Body of pancreas (tissue), 4 donors: ENCODE results near the gene BCL2. TPM values are rescaled to one million over a fixed set of nuclear protein-coding genes. Genes with fewer than 3 reads are reported as not detected.

ENCODE experiments used
- ATAC-seq: fragments of 150-250 bp; one replicate; pipeline ENCODE4 v1.9.1; 2016
- DNase-seq, 4 donors: peaks; one replicate each; pipeline ENCODE4 v3.0.0-alpha.2; 2019
- H3K27ac ChIP-seq, 4 donors: fragments of 200-600 bp; sonication (generic); 1 replicate in 3 of 4; 2 replicates in 1 of 4; pipeline versions ENCODE4 v1.5.1 to v1.6.1; 2016 to 2019; ENCODE audit warnings: mild to moderate bottlenecking in 1 of 4, mixed read lengths in 1 of 4, moderate library complexity in 1 of 4
- H3K27me3 ChIP-seq, 2 donors: fragments of 200-600 bp; sonication (generic); one replicate each; pipeline ENCODE4 v1.6.0; 2016; ENCODE audit warnings: mild to moderate bottlenecking in 1 of 2
- H3K36me3 ChIP-seq, 2 donors: fragments of 200-600 bp; sonication (generic); replicated peaks in 1 of 2; 2 replicates each; pipeline ENCODE4 v1.5.1; 2016; ENCODE audit warnings: low read depth in 2 of 2; ENCODE audit not compliant: insufficient read depth in 1 of 2
- H3K4me1 ChIP-seq: fragments of 200-600 bp; sonication (generic); one replicate; pipeline ENCODE4 v1.6.0; 2016
- H3K4me3 ChIP-seq, 2 donors: fragments of 200-600 bp; sonication (generic); 1 replicate in 1 of 2; 2 replicates in 1 of 2; pipeline ENCODE4 v1.5.1; 2016 to 2019
- H3K9me3 ChIP-seq, 3 donors: fragments of 200-600 bp; sonication (generic); 1 replicate in 2 of 3; 2 replicates in 1 of 3; pipeline ENCODE4 v1.5.1; 2016
- CTCF ChIP-seq, 7 experiments: fragments of 450-650 bp in 4 of 7; fragments of 200-600 bp in 3 of 7; sonication (generic) in 3 of 7; IDR thresholded peaks; one replicate each; pipeline ENCODE4 v1.5.1; 2016 to 2019; ENCODE audit warnings: antibody characterized with exemption in 7 of 7
- POLR2A ChIP-seq, 3 donors: fragments of 450-650 bp; IDR thresholded peaks; one replicate each; pipeline ENCODE4 v1.6.1; 2016; ENCODE audit warnings: antibody characterized with exemption in 3 of 3, mild to moderate bottlenecking in 2 of 3
- WGBS, 2 donors: methylation state at CpG; one replicate each; pipeline ENCODE4 v1.1.5; 2017; 5-methylcytosine and 5-hydroxymethylcytosine counted together
- intact Hi-C: fragments of 100-400 bp; cut with DNase I; formaldehyde crosslinking; loops from one replicate; pipeline ENCODE4 v1.15.1; 2023
- total RNA-seq, 2 donors: library from RNA; depleted of rRNA; stranded (reverse); fragments of >200 nt; gene quantifications; one replicate each; pipeline ENCODE4 v1.1.0, GENCODE V29; 2016

Gene BCL2
- total RNA-seq, 2 donors from 2014 or later, result 10.1 to 18.5 TPM

DNA sequence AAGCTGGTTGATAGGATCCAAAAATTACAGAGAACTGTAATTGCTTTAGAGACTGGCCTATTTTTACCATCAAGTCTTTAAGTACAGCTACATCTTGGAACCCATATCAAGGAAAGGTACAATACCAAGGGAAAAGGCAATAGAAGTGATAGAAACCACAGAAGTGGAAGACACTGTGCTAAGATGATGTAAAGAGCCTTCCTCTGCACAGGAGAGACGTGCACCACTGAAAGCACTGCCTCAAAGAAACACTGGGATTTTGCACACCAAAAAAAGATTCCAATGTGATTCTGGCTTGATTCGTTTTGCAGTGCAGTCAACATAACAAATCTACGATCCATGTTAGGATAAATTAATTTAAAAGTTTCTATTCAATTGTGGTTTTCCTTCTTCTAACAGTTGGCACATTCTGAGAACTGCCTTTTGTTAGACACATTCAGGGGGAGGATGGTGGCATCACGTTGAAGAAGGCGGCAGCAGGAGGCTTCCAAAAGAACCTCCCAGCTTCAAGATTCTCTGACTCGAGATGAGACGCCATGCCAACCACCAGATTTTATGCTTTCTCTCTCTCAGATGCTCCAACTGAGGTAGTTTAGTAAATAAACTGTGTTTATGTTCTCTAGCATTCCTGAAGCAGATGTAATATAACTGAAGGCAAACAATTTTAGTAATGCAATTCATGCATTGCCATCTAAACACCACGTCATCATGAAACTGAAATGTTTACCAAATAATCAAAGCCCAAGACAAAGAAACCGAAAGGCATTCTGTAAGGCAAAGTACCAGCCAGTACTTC lies 102.9 kb downstream of the BCL2 start:
- DNase-seq (no peak), ATAC-seq (no peak)
- Histone ChIP-seq H3K36me3 (no peaks in the 10 kb centered on the region), H3K27ac (no peak overlapping the region), H3K4me3 (no peak overlapping the region), H3K9me3 (no peaks in the 10 kb centered on the region), H3K27me3 (no peaks in the 10 kb centered on the region), H3K4me1 (no peaks in the 10 kb centered on the region)
- intact Hi-C loops, result no loop called here
- TF ChIP-seq POLR2A (IDR thresholded peaks at IDR 0.05) (no peak), CTCF (IDR thresholded peaks at IDR 0.05) (no peak)
- 63 to 70% methylated on average over 9 of the region's 9 CpGs for WGBS, 2 donors

GRCh38 chr18:63213936-63214671 lies 105.5 kb downstream of the BCL2 start:
- TF ChIP-seq CTCF (IDR thresholded peaks at IDR 0.05) (no peak), POLR2A (IDR thresholded peaks at IDR 0.05) (no peak)
- intact Hi-C loops, result no loop called here
- H3K27ac ChIP-seq, result no peak overlapping the region
- DNase-seq (no peak), ATAC-seq (no peak)
- WGBS, 2 donors, result 80 to 82% methylated on average over 8 of the region's 8 CpGs
- H3K36me3 ChIP-seq, result no peaks in the 10 kb centered on the region
- no peaks in the 10 kb centered on the region for H3K27me3 ChIP-seq
- no peaks in the 10 kb centered on the region for H3K4me1 ChIP-seq
- no peak overlapping the region for H3K4me3 ChIP-seq
- no peaks in the 10 kb centered on the region for H3K9me3 ChIP-seq

- Histone ChIP-seq H3K9me3 (no peaks in the 10 kb centered on the region), H3K36me3 (no peaks in the 10 kb centered on the region), H3K27me3 (no peaks in the 10 kb centered on the region), H3K4me1 (no peaks in the 10 kb centered on the region), H3K4me3 (no peak overlapping the region), H3K27ac (no peak overlapping the region)
- no peak for ATAC-seq
- DNase-seq, result no peak
- 69 to 76% methylated on average over 6 of the region's 6 CpGs for WGBS, 2 donors
- intact Hi-C loops, result no loop called here
- TF ChIP-seq POLR2A (IDR thresholded peaks at IDR 0.05), result no peak
- TF ChIP-seq CTCF (IDR thresholded peaks at IDR 0.05), result no peak
These were observed 106.2 kb downstream of the BCL2 start for GRCh38 chr18:63213331-63213900.

GRCh38 chr18:63210521-63210920 lies 109.0 kb downstream of the BCL2 start:
- Histone ChIP-seq H3K9me3 (no peaks in the 10 kb centered on the region), H3K4me1 (no peaks in the 10 kb centered on the region), H3K27me3 (no peaks in the 10 kb centered on the region), H3K36me3 (no peaks in the 10 kb centered on the region), H3K4me3 (no peak overlapping the region), H3K27ac (no peak overlapping the region)
- intact Hi-C loops, result no loop called here
- 68 to 83% methylated on average over 3 of the region's 3 CpGs for WGBS, 2 donors
- ATAC-seq (no peak), DNase-seq (no peak)
- no peak for TF ChIP-seq POLR2A (IDR thresholded peaks at IDR 0.05)
- no peak for TF ChIP-seq CTCF (IDR thresholded peaks at IDR 0.05)
